RPMI7951 (cell line): Measurements from ENCODE around the gene PPCS. TPM values are rescaled to one million over a fixed set of nuclear protein-coding genes. Genes with fewer than 3 reads are reported as not detected.

Experiments
- total RNA-seq: library from RNA; depleted of rRNA; stranded (reverse); fragments of >200 nt; shearing (Covaris generic); gene quantifications from 2 replicates; pipeline ENCODE4 v1.2.3, GENCODE V29; 2014; rRNA removed

Gene PPCS
- total RNA-seq, 1 experiment from 2014 or later, result 69.1 TPM

Other genes with a start within 250 kb of the PPCS start
- 25.9 and 29.0 TPM in 2 replicates for gene FOXJ3, start 121.3 kb upstream of the PPCS start, total RNA-seq
- gene RIMKLA, start 75.8 kb upstream of the PPCS start, total RNA-seq, result 0.12 and 0.88 TPM in 2 replicates
- gene ZMYND12, start 521 bp upstream of the PPCS start, total RNA-seq, result 0.12 and 1.7 TPM in 2 replicates
- gene CCDC30, start 6.7 kb downstream of the PPCS start, total RNA-seq, result 0.84 and 2.5 TPM in 2 replicates
- 122 and 123 TPM in 2 replicates for gene PPIH, start 201.9 kb downstream of the PPCS start, total RNA-seq
- 1,105 and 1,183 TPM in 2 replicates for gene YBX1, start 225.9 kb downstream of the PPCS start, total RNA-seq